ENCODE measurements around the gene TSPAN31.

Gene TSPAN31

GRCh38 chr12:57775044-57775443 lies 30.2 kb downstream of the TSPAN31 start:
- ATAC-seq (ENCODE audit: insufficient read depth, low read depth) (no peak), DNase-seq (no peak)
- Histone ChIP-seq H3K36me3 (ENCODE audit: insufficient read depth, low read length) (peaks cover 7% of the 10 kb centered on the region), H3K4me1 (ENCODE audit: insufficient read depth, low read length) (peaks cover 25% of the 10 kb centered on the region), H3K9me3 (ENCODE audit: insufficient read depth, low read length, severe bottlenecking) (no peaks in the 10 kb centered on the region), H3K4me3 (ENCODE audit: low read depth in 1 of 2, low read length in 2 of 2) (no peak overlapping the region), H3K27me3 (ENCODE audit: insufficient read depth, low read length, poor library complexity) (no peaks in the 10 kb centered on the region), H2AFZ (ENCODE audit: low read depth, low read length) (no peak overlapping the region), H3K4me2 (ENCODE audit: insufficient read depth, low read length) (no peak overlapping the region), H3K27ac (ENCODE audit: low read length) (no peak overlapping the region), H4K20me1 (ENCODE audit: insufficient read depth, low read length) (no peaks in the 10 kb centered on the region), H3K79me2 (ENCODE audit: insufficient read depth, low read length) (peaks cover 15% of the 10 kb centered on the region), H3K9ac (ENCODE audit: low read depth, low read length) (no peak overlapping the region)
- TF ChIP-seq CTCF (IDR thresholded peaks at IDR 0.05; ENCODE audit: borderline replicate concordance, extremely low read depth, low read length, poor library complexity, severe bottlenecking) (no peak), EZH2 (IDR thresholded peaks at IDR 0.05; ENCODE audit: borderline replicate concordance, low read depth, low read length, severe bottlenecking) (no peak)

DNA sequence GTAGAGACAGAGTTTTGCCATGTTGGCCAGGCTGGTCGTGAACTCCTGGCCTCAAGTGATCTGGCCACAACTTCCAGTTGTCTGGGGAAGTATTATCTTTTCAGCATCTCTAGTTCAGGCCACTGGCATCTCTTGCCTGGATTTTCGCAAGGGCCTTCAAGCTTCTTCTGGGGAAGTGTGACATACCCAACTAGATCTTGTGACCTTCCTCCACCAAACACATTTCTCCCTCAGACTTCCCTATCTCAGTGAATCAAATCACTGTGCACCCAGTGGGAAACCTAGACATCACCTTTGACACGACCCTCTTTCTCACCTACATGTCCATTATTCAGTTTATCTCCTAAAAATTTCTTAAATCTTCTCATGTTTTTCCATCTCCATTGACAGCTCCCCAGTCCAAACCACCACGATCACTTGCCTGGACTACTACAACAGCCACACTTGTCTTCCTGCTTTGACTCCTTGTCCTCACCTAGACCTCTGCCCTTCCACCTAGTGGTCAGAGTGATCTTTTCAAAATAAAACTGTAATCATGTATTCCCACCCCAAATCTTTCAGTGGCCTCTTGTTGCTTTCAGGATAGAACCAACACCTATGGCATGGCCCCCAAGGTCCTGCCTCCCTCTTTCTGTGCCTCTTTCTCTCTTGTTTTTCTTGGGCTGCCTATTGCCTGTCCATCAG lies 30.9 kb downstream of the TSPAN31 start:
- Histone ChIP-seq H2AFZ (ENCODE audit: low read depth, low read length) (no peak overlapping the region), H3K36me3 (ENCODE audit: insufficient read depth, low read length) (peaks cover 8% of the 10 kb centered on the region), H3K27ac (ENCODE audit: low read length) (no peak overlapping the region), H3K4me3 (ENCODE audit: low read depth in 1 of 2, low read length in 2 of 2) (no peak overlapping the region), H3K79me2 (ENCODE audit: insufficient read depth, low read length) (peaks cover 14% of the 10 kb centered on the region), H3K9ac (ENCODE audit: low read depth, low read length) (no peak overlapping the region), H3K4me1 (ENCODE audit: insufficient read depth, low read length) (peaks cover 27% of the 10 kb centered on the region), H3K4me2 (ENCODE audit: insufficient read depth, low read length) (no peak overlapping the region), H3K9me3 (ENCODE audit: insufficient read depth, low read length, severe bottlenecking) (no peaks in the 10 kb centered on the region), H3K27me3 (ENCODE audit: insufficient read depth, low read length, poor library complexity) (no peaks in the 10 kb centered on the region), H4K20me1 (ENCODE audit: insufficient read depth, low read length) (no peaks in the 10 kb centered on the region)
- ATAC-seq (ENCODE audit: insufficient read depth, low read depth) (no peak), DNase-seq (no peak)
- peak; percentile 6 for TF ChIP-seq CTCF (IDR thresholded peaks at IDR 0.05; ENCODE audit: borderline replicate concordance, extremely low read depth, low read length, poor library complexity, severe bottlenecking)
- no peak for TF ChIP-seq EZH2 (IDR thresholded peaks at IDR 0.05; ENCODE audit: borderline replicate concordance, low read depth, low read length, severe bottlenecking)

DNA sequence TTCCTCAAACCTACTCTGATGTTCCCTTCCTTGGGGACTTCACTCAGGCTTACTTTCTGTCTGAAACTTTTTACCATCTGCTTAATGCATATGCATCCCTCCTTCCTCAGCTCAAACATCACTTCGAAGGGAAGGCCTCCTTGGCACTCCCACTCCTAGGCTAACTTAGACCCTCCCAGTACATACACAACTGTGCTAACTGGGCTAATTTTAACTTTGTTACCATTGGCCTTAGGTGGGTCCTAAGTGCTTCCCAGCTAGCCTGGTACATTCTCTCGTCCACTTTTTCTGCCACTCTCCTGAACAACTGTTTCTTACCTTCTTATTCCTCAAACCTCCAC lies 31.4 kb downstream of the TSPAN31 start:
- Histone ChIP-seq H4K20me1 (ENCODE audit: insufficient read depth, low read length) (no peaks in the 10 kb centered on the region), H3K9me3 (ENCODE audit: insufficient read depth, low read length, severe bottlenecking) (no peaks in the 10 kb centered on the region), H3K36me3 (ENCODE audit: insufficient read depth, low read length) (peaks cover 6% of the 10 kb centered on the region; the same call in 1 of the 2 replicates), H3K9ac (ENCODE audit: low read depth, low read length) (no peak overlapping the region), H3K27me3 (ENCODE audit: insufficient read depth, low read length, poor library complexity) (no peaks in the 10 kb centered on the region), H3K4me3 (ENCODE audit: low read depth in 1 of 2, low read length in 2 of 2) (no peak overlapping the region), H3K79me2 (ENCODE audit: insufficient read depth, low read length) (peaks cover 9% of the 10 kb centered on the region), H3K4me2 (ENCODE audit: insufficient read depth, low read length) (no peak overlapping the region), H3K4me1 (ENCODE audit: insufficient read depth, low read length) (peaks cover 23% of the 10 kb centered on the region), H3K27ac (ENCODE audit: low read length) (no peak overlapping the region), H2AFZ (ENCODE audit: low read depth, low read length) (no peak overlapping the region)
- DNase-seq: no peak
- no peak for ATAC-seq (ENCODE audit: insufficient read depth, low read depth)
- TF ChIP-seq CTCF (IDR thresholded peaks at IDR 0.05; ENCODE audit: borderline replicate concordance, extremely low read depth, low read length, poor library complexity, severe bottlenecking): no peak
- no peak for TF ChIP-seq EZH2 (IDR thresholded peaks at IDR 0.05; ENCODE audit: borderline replicate concordance, low read depth, low read length, severe bottlenecking)

Measured in DND-41 (cell line).